ENCODE results near the gene GALNT9. TPM values are rescaled to one million over a fixed set of nuclear protein-coding genes. Genes with fewer than 3 reads are reported as not detected.

Gene GALNT9
- total and polyA plus RNA-seq, 2 experiments from 2014 or later, result 3.9 to 4.7 TPM

- no peak overlapping the region for H3K4me2 ChIP-seq
- H3K9me3 ChIP-seq (ENCODE audit: low read depth), result no peaks in the 10 kb centered on the region
- no peak overlapping the region for H3K4me3 ChIP-seq
- H3K36me3 ChIP-seq (replicated peaks; ENCODE audit: insufficient read depth, low read depth), result no peaks in the 10 kb centered on the region
- WGBS (ENCODE audit: low lambda C conversion rate, missing lambda C conversion rate), result 86% methylated on average over 5 of the region's 6 CpGs
- no peak overlapping the region for H3K27ac ChIP-seq
- no peaks in the 10 kb centered on the region for H4K20me1 ChIP-seq (ENCODE audit: insufficient read depth, poor library complexity, severe bottlenecking)
- DNase-seq (ENCODE audit: low spot score), result no peak
- H3K27me3 ChIP-seq, result no peaks in the 10 kb centered on the region
- no peaks in the 10 kb centered on the region for H3K4me1 ChIP-seq (ENCODE audit: insufficient read depth)
- H3K9me2 ChIP-seq (replicated peaks; ENCODE audit: insufficient read depth), result no peaks in the 10 kb centered on the region
- H3K79me2 ChIP-seq, result no peaks in the 10 kb centered on the region
- TF ChIP-seq EZH2 (IDR thresholded peaks at IDR 0.05; ENCODE audit: borderline replicate concordance) (no peak), EZH2phosphoT487 (IDR thresholded peaks at IDR 0.05; ENCODE audit: low read depth, severe bottlenecking, unreplicated experiment) (no peak)
- TF ChIP-seq, protein P1, sequence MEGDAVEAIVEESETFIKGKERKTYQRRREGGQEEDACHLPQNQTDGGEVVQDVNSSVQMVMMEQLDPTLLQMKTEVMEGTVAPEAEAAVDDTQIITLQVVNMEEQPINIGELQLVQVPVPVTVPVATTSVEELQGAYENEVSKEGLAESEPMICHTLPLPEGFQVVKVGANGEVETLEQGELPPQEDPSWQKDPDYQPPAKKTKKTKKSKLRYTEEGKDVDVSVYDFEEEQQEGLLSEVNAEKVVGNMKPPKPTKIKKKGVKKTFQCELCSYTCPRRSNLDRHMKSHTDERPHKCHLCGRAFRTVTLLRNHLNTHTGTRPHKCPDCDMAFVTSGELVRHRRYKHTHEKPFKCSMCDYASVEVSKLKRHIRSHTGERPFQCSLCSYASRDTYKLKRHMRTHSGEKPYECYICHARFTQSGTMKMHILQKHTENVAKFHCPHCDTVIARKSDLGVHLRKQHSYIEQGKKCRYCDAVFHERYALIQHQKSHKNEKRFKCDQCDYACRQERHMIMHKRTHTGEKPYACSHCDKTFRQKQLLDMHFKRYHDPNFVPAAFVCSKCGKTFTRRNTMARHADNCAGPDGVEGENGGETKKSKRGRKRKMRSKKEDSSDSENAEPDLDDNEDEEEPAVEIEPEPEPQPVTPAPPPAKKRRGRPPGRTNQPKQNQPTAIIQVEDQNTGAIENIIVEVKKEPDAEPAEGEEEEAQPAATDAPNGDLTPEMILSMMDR (IDR thresholded peaks at IDR 0.05; ENCODE audit: poor library complexity), result no peak
- no peak overlapping the region for H2AFZ ChIP-seq
Measured at GRCh38 chr12:132312516-132312915, 16.9 kb downstream of the GALNT9 start.

DNA sequence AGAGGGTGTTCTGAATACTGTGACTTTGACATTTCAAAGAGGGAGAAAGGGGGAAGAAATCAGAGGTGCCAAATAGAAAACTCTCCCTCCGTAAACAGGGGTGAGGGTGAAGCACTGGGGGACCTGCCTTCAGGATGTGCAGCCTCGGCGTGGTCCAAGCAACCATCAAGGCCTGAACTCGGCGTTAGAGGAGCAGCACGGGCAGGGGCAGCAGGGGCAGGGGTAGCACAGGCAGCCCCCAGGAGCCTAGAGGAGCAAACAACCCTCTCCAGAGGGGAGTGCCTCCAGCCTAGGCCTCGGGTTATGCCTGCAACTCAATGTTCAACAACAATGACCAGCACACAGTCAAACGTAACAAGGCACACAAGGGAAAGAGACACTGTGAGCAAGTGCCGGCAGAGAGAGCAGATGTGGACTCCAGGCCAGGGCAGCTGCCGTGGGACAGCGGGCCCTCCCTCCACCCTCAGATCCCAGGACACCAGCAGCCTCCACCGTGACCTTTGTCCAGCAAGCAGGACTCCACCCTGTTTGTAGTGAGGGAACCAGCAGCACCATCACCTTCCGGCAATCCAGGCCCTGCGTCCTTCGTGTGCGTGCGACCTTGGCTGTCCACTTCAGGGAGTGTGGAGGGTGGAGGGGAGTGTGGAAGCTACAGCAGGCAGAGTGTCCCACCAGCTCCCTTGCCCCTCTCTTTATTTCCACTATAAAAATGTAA lies 18.0 kb downstream of the GALNT9 start:
- H3K79me2 ChIP-seq, result no peaks in the 10 kb centered on the region
- H2AFZ ChIP-seq, result no peak overlapping the region
- H3K9me2 ChIP-seq (replicated peaks; ENCODE audit: insufficient read depth), result no peaks in the 10 kb centered on the region
- H3K27ac ChIP-seq, result no peak overlapping the region
- DNase-seq (ENCODE audit: low spot score), result no peak
- 86% methylated on average over 17 of the region's 17 CpGs for WGBS (ENCODE audit: low lambda C conversion rate, missing lambda C conversion rate)
- H3K9me3 ChIP-seq (ENCODE audit: low read depth), result no peaks in the 10 kb centered on the region
- no peak overlapping the region for H3K4me3 ChIP-seq
- no peak overlapping the region for H3K4me2 ChIP-seq
- H3K36me3 ChIP-seq (replicated peaks; ENCODE audit: insufficient read depth, low read depth), result no peaks in the 10 kb centered on the region
- H3K27me3 ChIP-seq, result no peaks in the 10 kb centered on the region
- TF ChIP-seq EZH2 (IDR thresholded peaks at IDR 0.05; ENCODE audit: borderline replicate concordance), result no peak
- no peak for TF ChIP-seq EZH2phosphoT487 (IDR thresholded peaks at IDR 0.05; ENCODE audit: low read depth, severe bottlenecking, unreplicated experiment)
- TF ChIP-seq, protein P1 (IDR thresholded peaks at IDR 0.05; ENCODE audit: poor library complexity), result no peak
- H4K20me1 ChIP-seq (ENCODE audit: insufficient read depth, poor library complexity, severe bottlenecking), result no peaks in the 10 kb centered on the region
- H3K4me1 ChIP-seq (ENCODE audit: insufficient read depth), result no peaks in the 10 kb centered on the region

- Histone ChIP-seq H3K4me3 (no peak overlapping the region), H3K9me2 (replicated peaks; ENCODE audit: insufficient read depth) (no peaks in the 10 kb centered on the region), H3K36me3 (replicated peaks; ENCODE audit: insufficient read depth, low read depth) (no peaks in the 10 kb centered on the region), H3K4me1 (ENCODE audit: insufficient read depth) (no peaks in the 10 kb centered on the region), H3K79me2 (no peaks in the 10 kb centered on the region), H4K20me1 (ENCODE audit: insufficient read depth, poor library complexity, severe bottlenecking) (no peaks in the 10 kb centered on the region), H3K4me2 (no peak overlapping the region), H3K27me3 (no peaks in the 10 kb centered on the region), H2AFZ (no peak overlapping the region), H3K9me3 (ENCODE audit: low read depth) (no peaks in the 10 kb centered on the region), H3K27ac (no peak overlapping the region)
- TF ChIP-seq, protein P1 (IDR thresholded peaks at IDR 0.05; ENCODE audit: poor library complexity), result no peak
- TF ChIP-seq EZH2 (IDR thresholded peaks at IDR 0.05; ENCODE audit: borderline replicate concordance) (no peak), EZH2phosphoT487 (IDR thresholded peaks at IDR 0.05; ENCODE audit: low read depth, severe bottlenecking, unreplicated experiment) (no peak)
- no peak for DNase-seq (ENCODE audit: low spot score)
- 74% methylated on average over 33 of the region's 33 CpGs for WGBS (ENCODE audit: low lambda C conversion rate, missing lambda C conversion rate)
Measured at GRCh38 chr12:132310181-132311040, 19.0 kb downstream of the GALNT9 start.

Data from hepatocyte (in vitro differentiated cells).